ENCODE results near the gene RBM25.

RBM25 gene

GRCh38 chr14:73140811-73141323 is 82.5 kb downstream of the RBM25 start:
- no peaks in the 10 kb centered on the region for H3K27me3 ChIP-seq (ENCODE audit: insufficient read depth, poor library complexity, severe bottlenecking)
- H3K4me3 ChIP-seq (replicated peaks; ENCODE audit: insufficient read depth, low read length), result no peak overlapping the region
- DNase-seq (ENCODE audit: low read depth in 1 of 2, low spot score in 1 of 2), result no peak
- no peak for TF ChIP-seq GABPA (IDR thresholded peaks at IDR 0.05; ENCODE audit: low read depth)
- no peak for TF ChIP-seq REST (IDR thresholded peaks at IDR 0.05; ENCODE audit: insufficient replicate concordance, low read depth)
- no peak for TF ChIP-seq POLR2AphosphoS5 (IDR thresholded peaks at IDR 0.05; ENCODE audit: low read depth)
- no peak for TF ChIP-seq SPI1 (IDR thresholded peaks at IDR 0.05; ENCODE audit: borderline replicate concordance, low read depth)
- TF ChIP-seq CTCF (IDR thresholded peaks at IDR 0.05; ENCODE audit: insufficient read depth, low read length), result no peak
- no peak overlapping the region for H3K27ac ChIP-seq (replicated peaks)

GRCh38 chr14:73142216-73142615 is 83.9 kb downstream of the RBM25 start:
- H3K27ac ChIP-seq (replicated peaks), result no peak overlapping the region
- no peak overlapping the region for H3K4me3 ChIP-seq (replicated peaks; ENCODE audit: insufficient read depth, low read length)
- no peaks in the 10 kb centered on the region for H3K27me3 ChIP-seq (ENCODE audit: insufficient read depth, poor library complexity, severe bottlenecking)
- DNase-seq (ENCODE audit: low read depth in 1 of 2, low spot score in 1 of 2), result no peak
- no peak for TF ChIP-seq POLR2AphosphoS5 (IDR thresholded peaks at IDR 0.05; ENCODE audit: low read depth)
- no peak for TF ChIP-seq REST (IDR thresholded peaks at IDR 0.05; ENCODE audit: insufficient replicate concordance, low read depth)
- no peak for TF ChIP-seq CTCF (IDR thresholded peaks at IDR 0.05; ENCODE audit: insufficient read depth, low read length)
- no peak for TF ChIP-seq SPI1 (IDR thresholded peaks at IDR 0.05; ENCODE audit: borderline replicate concordance, low read depth)
- no peak for TF ChIP-seq GABPA (IDR thresholded peaks at IDR 0.05; ENCODE audit: low read depth)

- H3K27ac ChIP-seq (replicated peaks), result no peak overlapping the region
- no peak for TF ChIP-seq SPI1 (IDR thresholded peaks at IDR 0.05; ENCODE audit: borderline replicate concordance, low read depth)
Measured at GRCh38 chr14:73143003-73143402, 84.7 kb downstream of the RBM25 start.

GRCh38 chr14:73143617-73144016 is 85.3 kb downstream of the RBM25 start:
- Histone ChIP-seq H3K4me3 (replicated peaks; ENCODE audit: insufficient read depth, low read length) (no peak overlapping the region), H3K27me3 (ENCODE audit: insufficient read depth, poor library complexity, severe bottlenecking) (no peaks in the 10 kb centered on the region), H3K27ac (replicated peaks) (no peak overlapping the region)
- no peak for DNase-seq (ENCODE audit: low read depth in 1 of 2, low spot score in 1 of 2)
- TF ChIP-seq POLR2AphosphoS5 (IDR thresholded peaks at IDR 0.05; ENCODE audit: low read depth) (no peak), SPI1 (IDR thresholded peaks at IDR 0.05; ENCODE audit: borderline replicate concordance, low read depth) (no peak), REST (IDR thresholded peaks at IDR 0.05; ENCODE audit: insufficient replicate concordance, low read depth) (no peak), GABPA (IDR thresholded peaks at IDR 0.05; ENCODE audit: low read depth) (no peak), CTCF (IDR thresholded peaks at IDR 0.05; ENCODE audit: insufficient read depth, low read length) (no peak)

More at GRCh38 chr14:73143003-73143402, 84.7 kb downstream of the RBM25 start:
- no peaks in the 10 kb centered on the region for H3K27me3 ChIP-seq (ENCODE audit: insufficient read depth, poor library complexity, severe bottlenecking)
- DNase-seq (ENCODE audit: low read depth in 1 of 2, low spot score in 1 of 2), result no peak
- H3K4me3 ChIP-seq (replicated peaks; ENCODE audit: insufficient read depth, low read length), result no peak overlapping the region

Measured in HL-60 (cell line).